HG03025 (cell line): Measurements from ENCODE around the gene SMIM12.
"Not testable (repeated sequence)": the region's sequence is repeated elsewhere in the genome, so short reads cannot be mapped to it uniquely, and the experiment has no call there.

ENCODE experiments used
- ATAC-seq: cut with Tn5 transposase; IDR thresholded peaks from one replicate; pipeline ENCODE4 v1.9.1; 2021; ENCODE audit warnings: mild to moderate bottlenecking, moderate library complexity; ENCODE audit not compliant: unreplicated experiment, low FRiP score

SMIM12 gene

DNA sequence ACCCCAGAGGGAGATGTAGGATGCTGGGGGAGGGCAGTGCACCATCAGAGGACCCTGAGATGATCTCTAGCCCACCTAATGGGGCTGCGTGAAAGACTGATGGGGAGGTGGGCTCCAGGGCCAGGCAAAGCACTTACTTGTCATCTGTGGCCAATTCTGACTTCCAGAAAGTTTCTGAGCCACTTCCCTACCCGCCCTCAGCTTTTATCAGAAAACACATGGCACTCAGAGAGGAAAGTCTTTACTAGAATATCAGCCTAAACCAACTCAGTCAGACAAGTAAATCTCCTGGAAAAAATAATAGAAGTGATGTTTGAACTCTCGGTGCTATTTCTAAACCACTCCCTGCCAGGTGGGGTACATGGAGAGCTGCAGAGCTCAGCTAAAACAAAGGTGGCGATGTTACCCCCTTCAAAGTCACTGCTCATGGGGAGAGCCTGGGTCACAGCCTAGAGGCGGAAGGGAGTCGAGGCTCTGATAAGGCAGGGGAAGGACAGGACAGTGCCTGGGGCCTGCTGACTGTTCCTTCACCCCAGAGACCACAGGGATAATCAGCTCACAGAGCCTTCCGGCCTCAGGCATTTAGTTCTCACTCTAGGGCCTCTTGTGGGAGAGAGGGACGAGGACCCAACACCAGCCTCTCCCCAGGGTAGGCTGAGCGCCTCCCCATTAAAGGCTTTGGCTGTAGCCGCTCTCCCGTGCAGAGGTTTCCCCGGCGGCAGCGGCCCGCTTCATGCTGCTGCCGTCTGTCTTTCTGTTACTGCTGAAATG, 14.2 kb downstream of the SMIM12 start:
- no peak for ATAC-seq

DNA sequence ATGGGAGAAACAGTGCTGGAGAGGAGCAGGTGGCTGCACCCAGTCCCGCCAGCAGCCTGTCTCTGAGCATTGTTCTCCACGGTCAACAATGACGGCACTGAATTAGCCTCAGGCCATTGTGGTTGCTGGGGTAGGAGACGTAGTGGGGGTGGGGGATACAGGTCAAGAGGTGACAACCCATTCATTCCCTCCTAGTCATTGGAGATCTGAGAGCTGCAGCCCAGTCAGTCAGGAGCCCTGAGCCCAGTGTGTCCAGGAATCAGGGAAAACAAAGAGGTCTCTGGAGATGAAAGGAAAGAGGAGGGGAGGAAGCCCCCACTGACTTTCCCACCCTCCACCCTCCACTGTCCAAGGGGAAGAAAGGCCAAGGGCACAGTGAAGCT, 15.3 kb downstream of the SMIM12 start:
- no peak for ATAC-seq

DNA sequence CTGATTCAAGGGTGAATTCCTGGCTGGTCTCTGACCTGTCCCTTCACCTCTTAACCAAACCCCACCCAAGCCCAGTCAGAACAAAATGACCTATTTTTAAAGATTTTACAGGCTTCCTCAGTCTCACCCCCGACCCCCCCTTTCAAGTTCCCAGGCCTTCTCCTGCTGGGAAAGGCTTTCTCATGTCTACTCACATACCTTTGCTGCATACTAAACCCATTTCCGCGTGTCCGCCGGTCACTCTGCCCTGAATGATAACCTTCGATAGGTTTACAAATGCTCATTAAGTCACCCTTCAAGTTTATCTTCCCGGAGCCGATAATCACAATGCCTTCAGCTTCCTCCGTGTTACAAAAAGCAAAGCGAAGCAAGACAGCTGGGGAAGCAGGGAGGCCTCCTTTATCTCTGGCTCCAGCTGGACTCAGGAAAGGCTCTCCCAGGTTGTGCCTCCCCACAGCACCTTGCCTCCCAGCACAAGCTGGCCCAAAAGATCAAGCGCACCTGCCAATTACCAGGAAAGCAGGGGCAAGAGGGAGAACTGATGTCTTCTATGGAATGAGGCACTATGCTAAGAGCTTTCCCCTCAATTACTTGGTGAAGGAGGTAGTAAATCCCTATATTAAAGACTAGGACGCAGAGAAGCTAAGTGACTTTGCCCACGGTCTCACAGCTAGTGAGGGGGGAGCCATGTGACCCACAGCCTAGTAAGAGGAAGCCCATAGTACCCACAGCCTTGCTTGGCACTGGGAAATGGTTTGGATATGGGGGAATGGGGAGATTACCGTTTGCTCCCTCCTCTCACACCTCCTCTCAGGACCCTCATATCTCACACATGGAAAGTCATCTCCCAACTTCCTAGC, 15.9 kb downstream of the SMIM12 start:
- no peak for ATAC-seq

DNA sequence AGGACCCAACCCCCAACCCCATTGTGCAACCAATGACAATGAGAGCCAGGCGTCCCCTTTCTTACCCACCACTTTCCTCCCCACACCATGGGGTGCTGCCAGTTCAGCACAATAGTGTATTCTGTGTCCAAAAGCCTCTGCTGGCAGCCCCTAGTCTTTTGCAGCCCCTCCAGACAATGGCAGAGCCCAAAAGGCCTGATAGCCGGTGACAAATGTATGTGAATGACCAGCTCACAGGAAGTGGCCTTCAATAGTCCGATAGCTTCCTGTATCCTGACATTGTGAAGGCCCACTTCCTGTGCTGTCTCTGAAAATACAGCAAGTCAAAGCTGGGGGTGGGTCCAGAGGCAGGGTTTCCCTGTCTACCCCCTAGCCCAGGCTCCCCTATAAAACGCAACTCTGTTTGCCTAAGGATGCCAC, 16.6 kb downstream of the SMIM12 start:
- ATAC-seq: no peak

DNA sequence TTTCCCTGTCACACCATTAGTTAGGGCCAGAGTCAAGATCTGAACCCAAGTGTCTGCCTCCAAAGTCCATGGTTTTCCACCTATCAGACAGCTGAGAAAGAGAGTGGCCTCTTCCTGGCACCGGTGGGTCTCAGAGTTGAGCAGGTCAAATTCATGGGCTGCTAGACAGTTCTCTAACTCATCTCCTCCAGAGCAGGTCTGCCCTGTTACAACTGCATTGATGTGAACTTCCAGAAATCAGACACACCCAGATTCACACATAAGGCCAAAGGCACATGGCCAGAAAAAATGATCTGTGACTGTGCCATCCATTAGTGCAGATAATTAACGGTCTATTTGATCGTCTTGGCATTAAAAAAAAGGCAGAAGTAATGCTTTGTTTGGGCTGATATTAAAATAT, 17.5 kb downstream of the SMIM12 start:
- no peak for ATAC-seq

DNA sequence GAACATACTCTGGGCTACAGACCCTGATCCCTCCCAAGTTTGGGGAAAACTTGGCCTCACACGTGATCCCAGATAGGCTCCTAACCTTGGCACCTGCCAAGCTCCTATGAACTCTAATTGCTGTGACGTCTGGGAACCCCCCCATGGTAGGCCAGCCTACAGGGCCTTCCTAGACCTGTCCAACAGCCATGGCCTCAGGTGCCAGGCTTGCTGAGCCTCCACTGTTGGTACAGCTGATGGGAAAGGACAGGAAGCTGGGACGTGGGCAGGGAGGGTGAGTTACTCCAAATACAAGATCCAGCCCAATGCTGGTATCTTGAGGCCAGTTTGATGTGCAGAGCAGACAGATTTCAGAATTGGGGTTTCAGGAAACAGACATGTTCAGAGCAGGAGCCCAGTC, 19.1 kb downstream of the SMIM12 start:
- no peak for ATAC-seq

- ATAC-seq: no peak
Measured at GRCh38 chr1:34839526-34840305, 19.8 kb downstream of the SMIM12 start.

- ATAC-seq: no peak
Measured at GRCh38 chr1:34833711-34834110, 25.8 kb downstream of the SMIM12 start.

DNA sequence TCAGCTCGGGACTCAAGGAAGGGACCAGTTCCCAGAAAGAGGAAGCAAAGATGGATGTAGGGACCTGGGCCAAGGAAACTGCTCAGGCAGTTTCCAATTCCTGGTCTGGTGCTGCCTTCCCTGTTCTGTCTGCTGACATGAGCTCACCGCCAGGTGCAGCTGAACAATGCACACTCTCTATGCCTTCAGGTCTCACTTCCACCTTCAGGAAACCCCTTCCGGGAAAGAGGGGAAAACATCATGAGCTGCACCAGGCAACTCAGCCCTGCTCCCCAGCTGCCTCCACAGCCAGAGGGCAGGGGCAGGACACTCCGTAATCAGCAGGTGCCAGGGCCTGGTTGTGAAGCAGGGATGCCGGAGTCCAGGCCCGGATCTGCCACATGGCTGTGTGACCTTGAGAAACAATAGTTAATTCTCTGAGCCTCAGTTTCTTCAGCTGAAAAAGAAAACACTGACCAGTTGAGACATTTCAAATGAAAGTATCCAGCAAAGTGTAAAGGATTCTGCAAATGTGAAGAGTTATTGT, 27.8 kb downstream of the SMIM12 start:
- no peak for ATAC-seq

- no peak for ATAC-seq
Measured at GRCh38 chr1:34829250-34829649, 30.3 kb downstream of the SMIM12 start.

GRCh38 chr1:34828611-34829010, 30.9 kb downstream of the SMIM12 start:
- ATAC-seq: no peak

DNA sequence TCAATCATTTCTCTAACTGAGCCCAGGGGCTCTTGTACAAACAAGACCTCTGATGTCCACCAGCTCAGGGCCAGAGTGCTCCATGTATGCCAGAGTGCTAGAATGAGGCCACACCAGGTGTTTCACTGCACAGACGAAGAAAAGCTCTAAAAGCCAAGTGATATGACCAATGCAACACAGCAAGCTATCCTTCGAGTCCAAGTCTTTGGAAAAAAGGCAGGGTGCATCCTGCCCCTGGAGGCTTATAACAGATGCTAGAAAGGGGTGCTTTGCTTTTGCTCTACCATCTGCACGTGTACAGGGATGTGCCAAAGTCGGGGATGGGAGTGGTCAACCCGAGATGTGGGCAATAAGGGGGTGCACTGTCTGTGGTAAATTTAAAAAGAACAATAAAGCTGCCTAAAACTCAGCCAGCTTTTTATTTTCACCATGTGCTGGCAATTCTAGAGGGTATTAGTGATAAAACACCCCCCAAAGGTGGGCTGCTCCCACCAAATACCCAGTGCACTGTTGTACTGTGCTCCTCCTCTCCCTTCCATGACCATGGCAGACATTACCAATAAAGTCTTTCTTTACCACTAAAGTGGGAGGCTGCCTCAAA, 32.1 kb downstream of the SMIM12 start:
- no peak for ATAC-seq

GRCh38 chr1:34825455-34826091, 34.0 kb downstream of the SMIM12 start:
- no peak for ATAC-seq

- ATAC-seq: no peak
Measured at GRCh38 chr1:34824817-34825454, 34.6 kb downstream of the SMIM12 start.

DNA sequence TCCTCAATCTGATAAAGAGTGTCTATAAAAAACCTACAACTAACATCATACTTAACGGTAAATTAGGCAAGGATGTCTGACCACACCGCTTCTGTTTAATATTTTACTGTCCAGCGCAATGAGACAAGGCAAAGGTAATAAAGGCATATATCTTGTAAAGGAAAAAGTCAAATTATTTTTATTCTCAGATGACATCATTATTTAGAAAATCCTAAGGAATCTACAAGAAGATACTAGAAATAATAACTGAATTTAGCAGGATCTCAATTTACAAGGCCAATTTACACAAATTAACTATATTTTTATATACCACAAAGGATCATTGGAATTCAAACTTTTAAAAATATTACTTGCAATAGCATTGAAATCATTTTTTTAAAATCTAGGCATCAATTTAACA, 37.3 kb downstream of the SMIM12 start:
- no peak for ATAC-seq

DNA sequence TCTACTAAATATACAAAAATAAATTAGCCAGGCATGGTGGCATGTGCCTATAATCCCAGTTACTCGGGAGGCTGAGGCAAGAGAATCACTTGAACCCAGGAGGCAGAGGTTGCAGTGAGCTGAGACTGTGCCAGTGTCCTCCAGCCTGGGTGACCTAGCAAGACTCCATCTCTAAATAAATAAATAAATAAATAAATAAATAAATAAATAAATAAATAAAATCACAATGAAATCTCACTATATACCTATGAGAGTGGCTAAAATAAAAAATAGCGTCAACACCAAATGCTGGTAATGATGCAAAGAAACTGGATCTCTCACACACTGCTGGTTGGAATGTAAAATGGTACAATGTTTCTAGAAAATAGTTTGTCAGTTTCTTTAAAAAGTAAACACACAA, 40.7 kb downstream of the SMIM12 start:
- not testable (repeated sequence) for ATAC-seq

- no peak for ATAC-seq
Measured at GRCh38 chr1:34816778-34817177, 42.8 kb downstream of the SMIM12 start.

DNA sequence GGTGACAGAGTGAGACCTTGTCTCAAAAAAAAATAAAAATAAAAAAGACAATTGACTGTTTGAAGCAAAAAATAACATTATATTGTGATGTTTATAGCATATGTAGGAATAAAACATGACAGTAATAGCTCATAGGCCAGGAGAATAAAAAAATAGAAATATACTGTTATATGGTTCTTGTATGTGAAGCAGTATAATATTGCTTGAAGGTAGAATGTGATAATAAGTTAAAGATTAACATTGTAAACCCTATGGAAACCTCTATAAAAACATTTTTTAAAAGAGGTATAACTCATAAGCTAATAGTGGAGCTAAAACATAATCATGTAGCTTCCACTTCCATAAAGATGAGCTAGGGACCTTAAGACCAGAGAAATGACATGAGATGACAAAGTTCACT, 43.2 kb downstream of the SMIM12 start:
- ATAC-seq: no peak

DNA sequence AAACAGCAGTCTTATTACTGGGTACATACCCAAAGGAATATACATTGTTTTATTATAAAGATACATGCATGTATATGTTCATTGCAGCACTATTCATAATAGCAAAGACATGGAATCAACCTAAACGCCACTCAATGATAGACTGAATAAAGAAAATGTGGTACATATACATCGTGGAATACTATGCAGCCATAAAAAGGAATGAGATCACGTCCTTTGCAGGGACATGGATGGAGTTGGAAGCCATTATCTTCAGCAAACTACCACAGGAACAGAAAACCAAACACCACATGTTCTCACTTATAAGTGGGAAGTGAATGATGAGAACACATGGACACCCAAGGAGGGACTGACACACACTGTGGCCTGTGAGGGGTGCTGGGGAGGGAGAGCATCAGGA, 48.8 kb downstream of the SMIM12 start:
- not testable (repeated sequence) for ATAC-seq
